T-cell (primary cell): ENCODE results near the gene VPS37B. TPM values are rescaled to one million over a fixed set of nuclear protein-coding genes. Genes with fewer than 3 reads are reported as not detected.

ENCODE experiments used
- ATAC-seq, 4 experiments: fragments of 200-7000 bp in 3 of 4; fragments of 150-1000 bp in 1 of 4; cut with Tn5 transposase; replicated peaks in 1 of 4; 1 replicate in 3 of 4; 2 replicates in 1 of 4; pipeline ENCODE4 v1.10.0; 2021; ENCODE audit warnings: moderate library complexity in 3 of 4, mild to moderate bottlenecking in 2 of 4, moderate number of reproducible peaks in 1 of 4
- CTCF ChIA-PET, 2 donors: fragments of 300-600 bp; sonication (Branson Sonifier 250); formaldehyde crosslinking; loops; one replicate each; lab custom pipeline; 2022; ENCODE audit warnings: antibody characterized with exemption in 2 of 2; lab: Charles Lee
- POLR2A ChIA-PET, 2 donors: fragments of 300-600 bp; sonication (Branson Sonifier 250); formaldehyde crosslinking; loops; one replicate each; lab custom pipeline; 2022; ENCODE audit warnings: antibody characterized with exemption in 2 of 2; lab: Charles Lee
- DNase-seq, 35 experiments: peaks; one replicate each; pipeline versions ENCODE4 v3.0.0 to v3.0.0-alpha.2; 2013 to 2023
- H3K27ac ChIP-seq: one replicate; pipeline ENCODE4 v1.5.1; 2013; ENCODE audit warnings: low read length
- H3K27me3 ChIP-seq, 2 experiments: replicated peaks in 1 of 2; 1 replicate in 1 of 2; 2 replicates in 1 of 2; pipeline versions ENCODE4 v1.6.1 to v1.7.0; 2013; ENCODE audit warnings: low read length in 1 of 2, mixed read lengths in 1 of 2; ENCODE audit not compliant: control insufficient read depth in 2 of 2, insufficient read depth in 2 of 2; ENCODE audit errors: extremely low read depth in 1 of 2
- H3K36me3 ChIP-seq, 2 donors: 1 replicate in 1 of 2; 2 replicates in 1 of 2; pipeline versions ENCODE4 v1.6.1 to v1.7.0; 2013; ENCODE audit warnings: low read length in 1 of 2; ENCODE audit not compliant: control insufficient read depth in 2 of 2, insufficient read depth in 1 of 2; ENCODE audit errors: extremely low read depth in 1 of 2
- H3K4me1 ChIP-seq, 2 experiments: 1 replicate in 1 of 2; 2 replicates in 1 of 2; pipeline versions ENCODE4 v1.6.1 to v1.7.0; 2013; ENCODE audit warnings: low read length in 2 of 2, mixed read lengths in 1 of 2; ENCODE audit not compliant: insufficient read depth in 2 of 2, control insufficient read depth in 1 of 2; ENCODE audit errors: extremely low read depth in 1 of 2
- H3K4me3 ChIP-seq, 2 donors: 1 replicate in 1 of 2; 2 replicates in 1 of 2; pipeline versions ENCODE4 v1.5.1 to v1.7.0; 2013; ENCODE audit warnings: mild to moderate bottlenecking in 2 of 2, low read length in 1 of 2, moderate library complexity in 1 of 2; ENCODE audit not compliant: control insufficient read depth in 1 of 2; ENCODE audit errors: extremely low read depth in 1 of 2
- H3K9me3 ChIP-seq: 2 replicates; pipeline ENCODE4 v1.7.0; 2013
- H3K27ac Mint-ChIP-seq, 2 donors: one replicate each; pipeline ENCODE4 v1.8.0; 2020 to 2021; ENCODE audit warnings: mild to moderate bottlenecking in 2 of 2, mixed read lengths in 2 of 2
- H3K27me3 Mint-ChIP-seq, 2 donors: one replicate each; pipeline ENCODE4 v1.8.0; 2021 to 2022; ENCODE audit warnings: mixed read lengths in 2 of 2
- H3K36me3 Mint-ChIP-seq: one replicate; pipeline ENCODE4 v1.8.0; 2021; ENCODE audit warnings: mixed read lengths
- H3K4me1 Mint-ChIP-seq, 3 donors: one replicate each; pipeline ENCODE4 v1.8.0; 2020 to 2022; ENCODE audit warnings: mixed read lengths in 3 of 3, mild to moderate bottlenecking in 1 of 3
- H3K4me3 Mint-ChIP-seq, 3 donors: one replicate each; pipeline ENCODE4 v1.8.0; 2020 to 2022; ENCODE audit warnings: mild to moderate bottlenecking in 3 of 3, mixed read lengths in 3 of 3, moderate library complexity in 3 of 3
- H3K9me3 Mint-ChIP-seq, 3 donors: one replicate each; pipeline ENCODE4 v1.8.0; 2020 to 2022; ENCODE audit warnings: mixed read lengths in 3 of 3
- WGBS: methylation state at CpG from one replicate; pipeline ENCODE4 v1.1.5; 2013; ENCODE audit warnings: missing lambda C conversion rate; ENCODE audit not compliant: insufficient coverage; 5-methylcytosine and 5-hydroxymethylcytosine counted together
- total RNA-seq, 35 experiments: library from RNA in 6 of 35; stranded (reverse) in 6 of 35; fragments of 120-200 nt in 1 of 35; gene quantifications; one replicate each; pipeline versions ENCODE4 v1.2.1 to v1.2.4 and lab custom pipeline; 2013 to 2026

The VPS37B gene
- total RNA-seq, 5 donors from 2014 or later (not counting 1 experiment from before 2014, with no cell fraction given), result 25.9 to 85.8 (median 34.6) TPM

- Histone ChIP-seq H3K27ac (no peak overlapping the region), H3K27me3 (peaks cover 0 to 3% of the 10 kb centered on the region in 2 experiments), H3K9me3 (no peaks in the 10 kb centered on the region), H3K4me1 (peaks cover 0 to 3% of the 10 kb centered on the region in 2 experiments), H3K36me3 (peaks cover 0 to 4% of the 10 kb centered on the region in 2 donors), H3K4me3 (no peak overlapping the region)
- no peak for ATAC-seq
- ChIA-PET CTCF (no interaction called here), POLR2A (interaction anchor here in 1 of 2 donors (0.5 kb wide), 1 partner anchor 239 kb away, joined by 4 read pairs; no protein-coding TSS in a partner anchor)
- Mint-ChIP-seq H3K9me3 (no peaks in the 10 kb centered on the region), H3K4me1 (peaks cover 0 to 2% (median 0%) of the 10 kb centered on the region in 3 donors), H3K27me3 (no peaks in the 10 kb centered on the region), H3K4me3 (no peak overlapping the region), H3K27ac (no peak overlapping the region), H3K36me3 (no peaks in the 10 kb centered on the region)
- WGBS, result 100% methylated on average over 7 of the region's 14 CpGs
- no peak for DNase-seq
Observed at GRCh38 chr12:122929148-122929538, 33.2 kb upstream of the VPS37B start.

DNA sequence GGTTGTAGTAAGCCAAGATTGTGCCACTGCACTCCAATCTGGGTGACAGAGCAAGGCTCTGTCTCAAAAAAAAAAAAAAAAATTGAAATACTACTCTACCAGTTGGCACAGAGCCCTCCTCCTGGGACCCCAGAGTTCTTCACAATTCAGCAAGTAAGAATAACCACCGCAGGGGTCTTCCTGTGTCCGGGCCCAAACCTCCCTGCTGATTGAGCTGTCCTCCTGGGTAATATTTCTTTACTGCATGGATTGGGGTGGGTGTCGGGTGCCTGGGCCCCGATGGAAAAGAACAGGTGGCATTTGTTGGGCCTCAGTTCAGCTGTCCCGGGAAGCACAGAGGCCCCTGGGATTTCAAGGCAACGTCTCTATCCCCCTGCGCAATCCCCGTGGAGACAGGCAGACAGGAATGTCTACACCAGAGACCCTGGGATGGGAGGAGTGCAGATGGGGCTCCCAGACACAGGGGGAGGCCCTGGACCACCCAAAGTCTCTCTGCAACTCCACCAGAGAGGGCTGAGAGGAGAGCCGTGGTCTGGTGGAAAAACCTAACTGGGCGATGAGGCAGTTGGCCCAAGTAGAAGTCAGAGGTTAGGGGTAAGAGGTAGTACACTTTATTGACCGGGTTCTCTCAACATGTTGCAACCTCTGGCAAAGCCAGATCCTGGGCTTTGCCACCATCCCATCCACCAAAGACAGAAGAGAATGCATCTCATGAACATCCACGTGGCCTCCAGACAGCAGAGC lies 32.7 kb upstream of the VPS37B start:
- WGBS, result 93% methylated on average over 8 of the region's 12 CpGs
- Mint-ChIP-seq H3K4me3 (no peak overlapping the region), H3K9me3 (no peaks in the 10 kb centered on the region), H3K27ac (no peak overlapping the region), H3K4me1 (peaks cover 0 to 2% (median 0%) of the 10 kb centered on the region in 3 donors), H3K36me3 (no peaks in the 10 kb centered on the region), H3K27me3 (no peaks in the 10 kb centered on the region)
- peaks cover 0 to 3% of the 10 kb centered on the region in 2 experiments for H3K4me1 ChIP-seq
- no peaks in the 10 kb centered on the region for H3K9me3 ChIP-seq
- H3K4me3 ChIP-seq, result no peak overlapping the region
- no peak overlapping the region for H3K27ac ChIP-seq
- DNase-seq (no peak), ATAC-seq (no peak)
- ChIA-PET CTCF (no interaction called here), POLR2A (no interaction called here)
- peaks cover 0 to 4% of the 10 kb centered on the region in 2 donors for H3K36me3 ChIP-seq
- peaks cover 0 to 3% of the 10 kb centered on the region in 2 experiments for H3K27me3 ChIP-seq

GRCh38 chr12:122927756-122928403 lies 32.0 kb upstream of the VPS37B start:
- Histone ChIP-seq H3K9me3 (no peaks in the 10 kb centered on the region), H3K27me3 (peaks cover 0 to 3% of the 10 kb centered on the region in 2 experiments), H3K27ac (no peak overlapping the region), H3K4me3 (no peak overlapping the region), H3K36me3 (peaks cover 0 to 4% of the 10 kb centered on the region in 2 donors), H3K4me1 (peaks cover 0 to 3% of the 10 kb centered on the region in 2 experiments)
- ChIA-PET POLR2A (no interaction called here), CTCF (no interaction called here)
- H3K27ac Mint-ChIP-seq, result no peak overlapping the region
- DNase-seq, result no peak
- H3K4me3 Mint-ChIP-seq, result no peak overlapping the region
- peaks cover 0 to 2% (median 0%) of the 10 kb centered on the region in 3 donors for H3K4me1 Mint-ChIP-seq
- 67% methylated on average over 5 of the region's 11 CpGs for WGBS
- ATAC-seq, result no peak
- H3K9me3 Mint-ChIP-seq, result no peaks in the 10 kb centered on the region
- H3K27me3 Mint-ChIP-seq, result no peaks in the 10 kb centered on the region
- H3K36me3 Mint-ChIP-seq, result no peaks in the 10 kb centered on the region

DNA sequence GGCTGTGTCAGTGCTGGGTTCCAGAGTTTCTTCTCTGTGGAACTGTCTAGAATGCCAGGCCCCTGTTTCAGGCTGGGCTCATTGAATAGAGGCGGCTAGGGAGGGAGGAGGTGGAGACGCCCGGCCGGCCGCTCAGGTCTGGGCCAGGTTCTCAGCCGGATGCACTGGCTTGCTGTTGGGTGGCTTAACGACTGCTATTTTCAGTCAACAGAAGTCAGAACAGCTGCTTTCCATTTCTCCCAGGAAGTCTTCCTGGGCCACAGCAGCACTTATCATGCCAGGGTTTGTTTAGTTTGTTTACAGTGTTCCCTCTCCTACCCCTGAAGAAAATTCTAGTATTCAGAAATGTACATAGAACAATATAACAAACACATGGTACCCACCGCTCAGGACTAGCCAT lies 26.0 kb upstream of the VPS37B start:
- ChIA-PET POLR2A (interaction anchor here in 1 of 2 donors (0.6 kb wide), 1 partner anchor 229 kb away, joined by 7 read pairs; the partner anchor contains the start of gene PITPNM2), CTCF (interaction anchor here in 1 of 2 donors (0.6 kb wide), 1 partner anchor 8 kb away, joined by 5 read pairs; no protein-coding TSS in a partner anchor)

DNA sequence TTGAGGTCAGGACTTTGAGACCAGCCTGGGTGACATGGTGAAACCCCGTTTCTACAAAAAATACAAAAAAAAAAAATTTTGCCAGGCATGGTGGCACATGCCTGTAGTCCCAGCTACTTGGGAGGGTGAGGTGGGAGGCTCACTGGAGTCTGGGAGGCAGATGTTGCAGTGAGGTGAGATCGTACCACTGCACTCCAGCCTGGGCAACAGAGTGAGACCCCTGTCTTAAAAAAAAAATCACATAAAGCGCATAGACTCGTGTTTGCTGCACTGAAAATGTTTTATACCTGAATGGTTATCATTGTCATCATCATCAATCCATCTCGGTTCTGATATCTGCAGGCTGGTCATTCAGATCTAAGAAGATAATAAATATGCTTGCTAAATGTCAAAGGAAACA lies 24.8 kb upstream of the VPS37B start:
- Histone ChIP-seq H3K27ac (no peak overlapping the region), H3K4me1 (no peaks in the 10 kb centered on the region), H3K9me3 (no peaks in the 10 kb centered on the region), H3K27me3 (no peaks in the 10 kb centered on the region), H3K4me3 (no peak overlapping the region), H3K36me3 (no peaks in the 10 kb centered on the region)
- ATAC-seq (no peak), DNase-seq (no peak)
- Mint-ChIP-seq H3K36me3 (no peaks in the 10 kb centered on the region), H3K9me3 (no peaks in the 10 kb centered on the region), H3K27me3 (no peaks in the 10 kb centered on the region), H3K27ac (no peak overlapping the region), H3K4me3 (no peak overlapping the region), H3K4me1 (peaks cover 0 to 4% (median 0%) of the 10 kb centered on the region in 3 donors)
- ChIA-PET CTCF (no interaction called here), POLR2A (no interaction called here)
- WGBS, result no CpG with 5 or more reads among the region's 5 CpGs

More for the DNA sequence above, 26.0 kb upstream of the VPS37B start:
- Mint-ChIP-seq H3K9me3 (no peaks in the 10 kb centered on the region), H3K27me3 (no peaks in the 10 kb centered on the region), H3K4me3 (no peak overlapping the region), H3K36me3 (no peaks in the 10 kb centered on the region), H3K27ac (no peak overlapping the region), H3K4me1 (peaks cover 0 to 2% (median 0%) of the 10 kb centered on the region in 3 donors)
- Histone ChIP-seq H3K36me3 (no peaks in the 10 kb centered on the region), H3K27me3 (no peaks in the 10 kb centered on the region), H3K4me1 (no peaks in the 10 kb centered on the region), H3K4me3 (no peak overlapping the region), H3K9me3 (no peaks in the 10 kb centered on the region), H3K27ac (no peak overlapping the region)
- 88% methylated on average over 6 of the region's 8 CpGs for WGBS
- no peak for DNase-seq
- ATAC-seq, result no peak

GRCh38 chr12:122918827-122919226 lies 22.9 kb upstream of the VPS37B start:
- no peaks in the 10 kb centered on the region for H3K27me3 Mint-ChIP-seq
- H3K4me3 ChIP-seq, result no peak overlapping the region
- H3K9me3 Mint-ChIP-seq, result no peaks in the 10 kb centered on the region
- no CpG with 5 or more reads among the region's 2 CpGs for WGBS
- no peaks in the 10 kb centered on the region for H3K9me3 ChIP-seq
- DNase-seq (no peak), ATAC-seq (no peak)
- H3K27ac ChIP-seq, result no peak overlapping the region
- no peak overlapping the region for H3K27ac Mint-ChIP-seq
- H3K36me3 ChIP-seq, result no peaks in the 10 kb centered on the region
- H3K4me3 Mint-ChIP-seq, result no peak overlapping the region
- peaks cover 0 to 4% (median 0%) of the 10 kb centered on the region in 3 donors for H3K4me1 Mint-ChIP-seq
- H3K27me3 ChIP-seq, result peaks cover 0 to under 1% of the 10 kb centered on the region in 2 experiments
- CTCF ChIA-PET, result no interaction called here
- H3K36me3 Mint-ChIP-seq, result no peaks in the 10 kb centered on the region
- POLR2A ChIA-PET, result interaction anchor here in 1 of 2 donors (1.2 kb wide), 1 partner anchor 17 kb away, joined by 5 read pairs; no protein-coding TSS in a partner anchor
- no peaks in the 10 kb centered on the region for H3K4me1 ChIP-seq
